Mesothelial cell of epicardium (in vitro differentiated cells): ENCODE results near the gene ZNF614. TPM values are rescaled to one million over a fixed set of nuclear protein-coding genes. Genes with fewer than 3 reads are reported as not detected.

Experiments used
- DNase-seq, 2 experiments: peaks; one replicate each; pipeline ENCODE4 v3.0.0; 2021; ENCODE audit warnings: low spot score in 2 of 2; ENCODE audit not compliant: unreplicated experiment in 2 of 2
- H3K27ac Mint-ChIP-seq: 2 replicates; pipeline ENCODE4 v1.8.0; 2021; ENCODE audit warnings: mixed read lengths
- H3K27me3 Mint-ChIP-seq: 2 replicates; pipeline ENCODE4 v1.8.0; 2021; ENCODE audit warnings: low read depth, mixed read lengths
- H3K36me3 Mint-ChIP-seq: 2 replicates; pipeline ENCODE4 v1.8.0; 2021; ENCODE audit warnings: mixed read lengths
- H3K4me1 Mint-ChIP-seq: 2 replicates; pipeline ENCODE4 v1.8.0; 2021; ENCODE audit warnings: mixed read lengths
- H3K4me3 Mint-ChIP-seq: 2 replicates; pipeline ENCODE4 v1.8.0; 2021; ENCODE audit warnings: mild to moderate bottlenecking, moderate library complexity, mixed read lengths
- H3K9me3 Mint-ChIP-seq: 2 replicates; pipeline ENCODE4 v1.8.0; 2021; ENCODE audit warnings: mixed read lengths
- CTCF ChIP-seq: fragments of 200-600 bp; sonication (generic); IDR thresholded peaks from one replicate; pipeline ENCODE4 v1.5.0; 2021; ENCODE audit warnings: antibody characterized with exemption; ENCODE audit not compliant: unreplicated experiment
- total RNA-seq: library from RNA; stranded (reverse); gene quantifications from 3 replicates; pipeline ENCODE4 v1.2.1, GENCODE V29; 2021

Gene ZNF614
- total RNA-seq, 1 donor from 2014 or later: 13.9 TPM

GRCh38 chr19:52022193-52022592 is 6.0 kb downstream of the ZNF614 start:
- H3K9me3 Mint-ChIP-seq: peaks cover 70% of the 10 kb centered on the region
- no peak overlapping the region for H3K4me3 Mint-ChIP-seq
- no peak overlapping the region for H3K27ac Mint-ChIP-seq
- peaks cover 93% of the 10 kb centered on the region for H3K36me3 Mint-ChIP-seq
- peaks cover 9% of the 10 kb centered on the region for H3K4me1 Mint-ChIP-seq
- H3K27me3 Mint-ChIP-seq: no peaks in the 10 kb centered on the region
- no peak for DNase-seq
- no peak for TF ChIP-seq CTCF

GRCh38 chr19:52020506-52020905 is 7.7 kb downstream of the ZNF614 start:
- Mint-ChIP-seq H3K4me1 (no peaks in the 10 kb centered on the region), H3K27me3 (no peaks in the 10 kb centered on the region), H3K4me3 (no peak overlapping the region), H3K27ac (no peak overlapping the region), H3K36me3 (peaks cover 94% of the 10 kb centered on the region), H3K9me3 (peaks cover 74% of the 10 kb centered on the region)
- no peak for DNase-seq
- TF ChIP-seq CTCF: no peak

DNA sequence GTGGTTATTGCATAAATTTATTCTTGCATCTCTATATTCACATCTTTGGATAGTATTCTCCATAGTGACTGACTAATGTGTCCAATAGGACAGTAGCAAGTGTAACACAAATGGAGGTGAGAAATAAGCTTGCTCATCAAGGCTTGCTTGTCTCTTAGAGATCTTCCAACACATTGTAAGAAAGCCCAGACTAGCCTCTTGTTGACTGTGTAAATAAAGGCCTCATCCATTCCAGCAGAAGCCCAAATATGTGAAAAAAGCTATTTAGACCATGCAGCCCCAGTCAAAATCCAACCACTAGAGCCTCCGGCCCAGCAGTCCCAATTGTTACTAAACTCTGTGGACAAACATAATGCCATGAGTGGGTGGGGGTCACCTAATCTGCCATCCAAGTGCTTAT is 17.5 kb downstream of the ZNF614 start:
- H3K27me3 Mint-ChIP-seq: no peaks in the 10 kb centered on the region
- H3K4me1 Mint-ChIP-seq: peaks cover 11% of the 10 kb centered on the region
- peaks cover 33% of the 10 kb centered on the region for H3K9me3 Mint-ChIP-seq
- DNase-seq: no peak
- H3K27ac Mint-ChIP-seq: no peak overlapping the region
- H3K4me3 Mint-ChIP-seq: no peak overlapping the region
- no peak for TF ChIP-seq CTCF
- H3K36me3 Mint-ChIP-seq: peaks cover 52% of the 10 kb centered on the region

DNA sequence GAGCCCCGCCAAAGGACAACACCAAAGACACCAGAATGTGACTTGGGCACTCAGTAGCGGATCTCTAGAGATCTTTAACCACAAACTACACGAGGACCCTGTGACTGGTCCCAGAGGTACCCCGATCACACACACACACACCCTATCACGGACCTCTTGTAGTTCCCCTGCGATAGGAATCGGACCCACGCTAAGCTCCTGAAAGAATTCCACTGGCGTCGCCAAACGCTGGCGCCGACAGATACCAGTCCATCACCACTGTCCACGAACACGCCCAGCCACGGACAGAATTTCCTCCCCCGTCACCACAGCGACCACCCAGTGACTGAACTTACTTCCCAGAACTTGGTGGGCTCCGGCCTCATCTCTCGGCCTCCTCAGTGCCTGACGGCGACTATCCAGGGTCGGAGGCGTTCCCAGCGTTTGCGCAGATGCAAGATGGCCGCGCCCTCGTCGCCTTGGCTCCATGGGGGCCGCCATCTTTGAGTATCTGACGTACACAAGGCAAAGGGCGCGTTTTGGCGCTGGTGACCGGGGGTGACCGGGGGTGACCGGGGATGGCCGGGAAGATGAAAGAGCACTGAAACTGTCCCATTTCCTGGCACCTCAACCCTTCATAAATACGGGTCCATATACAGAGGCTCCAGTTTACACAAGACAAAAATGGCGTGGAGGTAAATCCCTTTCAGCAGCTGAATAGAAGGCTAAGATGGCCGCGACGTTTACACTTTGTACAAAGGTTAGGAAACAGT is 20.2 kb downstream of the ZNF614 start, which contains the start of gene ZNF615:
Gene ZNF615, minus strand, starts transcription at position 406 of the 752 bp plus-strand sequence. CDS start 4,500 bp downstream, outside the sequence.
- Mint-ChIP-seq H3K27ac (peak within 1 kb of the TSS; percentile 98), H3K4me3 (peak within 1 kb of the TSS; percentile 98), H3K9me3 (peaks cover 36% of the 10 kb centered on the region), H3K27me3 (no peaks in the 10 kb centered on the region), H3K36me3 (peaks cover 46% of the 10 kb centered on the region), H3K4me1 (peaks cover 11% of the 10 kb centered on the region)
- TF ChIP-seq CTCF: no peak
- peak; percentile 74 to 89 for DNase-seq

DNA sequence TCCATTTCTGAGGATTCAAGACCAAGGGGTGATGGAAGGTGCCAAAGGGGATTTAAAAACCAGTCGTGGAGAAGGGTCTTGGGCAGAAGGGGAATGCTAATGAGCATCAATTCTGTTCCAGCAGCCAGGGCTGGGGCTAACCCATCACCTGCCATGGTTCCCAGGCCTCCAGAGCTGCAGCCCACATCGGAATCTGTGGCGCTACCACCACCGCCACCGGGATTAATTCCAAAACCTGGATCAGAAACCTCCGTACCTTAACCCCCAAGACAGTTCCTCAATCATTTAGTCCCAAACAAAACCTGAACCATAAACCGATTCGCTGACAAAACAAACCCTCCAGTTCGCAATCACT is 20.8 kb downstream of the ZNF614 start:
- no peak for TF ChIP-seq CTCF
- Mint-ChIP-seq H3K27me3 (no peaks in the 10 kb centered on the region), H3K27ac (peak overlapping the region; percentile 98), H3K9me3 (peaks cover 32% of the 10 kb centered on the region), H3K36me3 (peaks cover 43% of the 10 kb centered on the region), H3K4me1 (peaks cover 11% of the 10 kb centered on the region), H3K4me3 (peak overlapping the region; percentile 98)
- DNase-seq: no peak
